HG03342 (cell line): ENCODE results near the gene GLT1D1.
A peak's percentile ranks its signal among the peaks of the same experiment; 100 is the strongest.
"Not testable (repeated sequence)": the region's sequence is repeated elsewhere in the genome, so short reads cannot be mapped to it uniquely, and the experiment has no call there.

Experiments
- ATAC-seq: cut with Tn5 transposase; IDR thresholded peaks from one replicate; pipeline ENCODE4 v1.9.1; 2021; ENCODE audit warnings: mild to moderate bottlenecking, moderate library complexity; ENCODE audit not compliant: unreplicated experiment

GLT1D1 gene

GRCh38 chr12:128820253-128820652, 33.0 kb upstream of the GLT1D1 start:
- no peak for ATAC-seq

GRCh38 chr12:128820723-128821432, 32.4 kb upstream of the GLT1D1 start:
- ATAC-seq, result peak; percentile 65

GRCh38 chr12:128823216-128823915, 29.9 kb upstream of the GLT1D1 start:
- peak; percentile 3 for ATAC-seq

GRCh38 chr12:128823916-128824839, 29.1 kb upstream of the GLT1D1 start, which contains the start of gene SLC15A4:
SLC15A4 (minus strand) TSS chr12:128823958; CDS start chr12:128823943, 15 bp downstream.
- peak; percentile 83 for ATAC-seq

GRCh38 chr12:128825835-128826234, 27.4 kb upstream of the GLT1D1 start:
- no peak for ATAC-seq

GRCh38 chr12:128827724-128828123, 25.6 kb upstream of the GLT1D1 start:
- ATAC-seq, result no peak

GRCh38 chr12:128829861-128830504, 23.3 kb upstream of the GLT1D1 start:
- peak; percentile 90 for ATAC-seq

GRCh38 chr12:128830505-128830893, 22.8 kb upstream of the GLT1D1 start:
- peak; percentile 47 for ATAC-seq

- ATAC-seq, result no peak
Observed at GRCh38 chr12:128833418-128833817, 19.9 kb upstream of the GLT1D1 start.

GRCh38 chr12:128839885-128840284, 13.4 kb upstream of the GLT1D1 start:
- not testable (repeated sequence) for ATAC-seq

GRCh38 chr12:128840862-128841468, 12.3 kb upstream of the GLT1D1 start:
- peak; percentile 58 for ATAC-seq

- no peak for ATAC-seq
Observed at GRCh38 chr12:128842579-128842978, 10.7 kb upstream of the GLT1D1 start.

GRCh38 chr12:128843538-128843937, 9.7 kb upstream of the GLT1D1 start:
- ATAC-seq, result no peak

GRCh38 chr12:128844031-128844635, 9.1 kb upstream of the GLT1D1 start:
- peak; percentile 55 for ATAC-seq

GRCh38 chr12:128846671-128847070, 6.6 kb upstream of the GLT1D1 start:
- ATAC-seq, result not testable (repeated sequence)

- ATAC-seq, result no peak
Observed at GRCh38 chr12:128848371-128848770, 4.9 kb upstream of the GLT1D1 start.

GRCh38 chr12:128849806-128850205, 3.5 kb upstream of the GLT1D1 start:
- not testable (repeated sequence) for ATAC-seq

- no peak for ATAC-seq
Observed at GRCh38 chr12:128850400-128850799, 2.9 kb upstream of the GLT1D1 start.

GRCh38 chr12:128851429-128851828, 1.8 kb upstream of the GLT1D1 start:
- not testable (repeated sequence) for ATAC-seq
